Hematopoietic multipotent progenitor cell treated with erythropoietin and hydrocortisone succinate and interleukin-3 and kit ligand, for 15 days (in vitro differentiated cells): ENCODE data around the gene RRAD.

Experiments
- DNase-seq: peaks from one replicate; pipeline ENCODE4 v3.0.0-alpha.2; 2015; ENCODE audit warnings: low spot score

Gene RRAD

DNA sequence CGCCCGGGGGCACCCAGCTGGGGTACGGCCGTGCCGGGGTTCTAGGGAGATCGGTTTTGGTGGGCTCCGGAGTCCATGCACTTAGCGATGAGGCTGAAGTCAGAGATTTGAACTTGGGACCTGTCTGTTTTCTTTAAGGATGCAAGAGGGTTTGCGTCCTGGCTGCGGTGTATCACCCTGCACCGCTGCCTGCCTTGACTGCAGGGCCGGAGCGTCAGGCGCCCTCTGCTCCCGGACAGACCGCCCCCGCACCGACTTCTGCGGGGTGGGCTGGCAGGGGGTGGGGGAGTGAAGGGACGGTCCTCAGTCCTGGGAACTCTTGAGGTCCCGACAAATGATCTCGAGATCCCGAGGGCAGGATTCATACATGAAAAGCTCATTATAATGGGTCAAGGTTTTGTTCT, 44.3 kb downstream of the RRAD start:
- no peak for DNase-seq

DNA sequence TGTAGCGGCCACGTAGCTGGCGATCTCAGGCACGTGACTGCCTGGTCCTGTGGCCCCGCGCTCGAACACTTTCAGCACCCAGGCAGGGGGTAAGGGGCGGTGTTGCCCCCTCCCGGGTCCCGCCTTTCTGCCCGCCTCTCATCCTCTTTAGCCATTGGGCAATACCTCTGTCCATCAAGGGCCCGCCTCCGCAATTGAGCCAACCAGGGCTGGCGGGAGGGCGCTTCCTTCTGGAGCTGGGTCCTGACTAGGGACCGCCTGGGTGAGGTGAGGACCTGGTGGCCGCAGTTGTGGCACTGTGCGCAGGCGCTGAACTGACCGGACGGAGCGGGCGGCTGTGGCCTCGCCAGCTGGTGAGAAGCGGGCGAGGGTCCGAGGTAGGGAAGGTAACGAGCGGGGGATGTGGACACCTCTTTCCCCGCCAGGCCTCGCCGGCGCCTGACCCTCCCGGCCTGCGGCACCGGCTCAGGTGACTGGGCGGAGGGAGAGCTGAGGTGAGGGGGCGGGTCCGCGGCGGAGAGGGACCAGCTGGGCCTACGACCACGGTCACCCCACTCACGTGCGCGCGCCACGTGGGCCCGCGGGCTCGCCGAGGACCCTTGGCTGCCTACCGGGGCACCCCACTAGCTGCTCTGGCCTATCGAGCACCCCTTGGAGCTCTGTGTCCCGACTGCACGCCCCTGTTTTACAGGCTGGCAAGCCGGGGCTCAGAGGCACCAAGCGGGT, 44.9 kb downstream of the RRAD start, which contains the start of gene PDP2:
TSS of gene PDP2 (plus strand) at position 228 of the 726 bp plus-strand sequence. CDS start 3,770 bp downstream, outside the sequence.
- DNase-seq = peak; percentile 83

DNA sequence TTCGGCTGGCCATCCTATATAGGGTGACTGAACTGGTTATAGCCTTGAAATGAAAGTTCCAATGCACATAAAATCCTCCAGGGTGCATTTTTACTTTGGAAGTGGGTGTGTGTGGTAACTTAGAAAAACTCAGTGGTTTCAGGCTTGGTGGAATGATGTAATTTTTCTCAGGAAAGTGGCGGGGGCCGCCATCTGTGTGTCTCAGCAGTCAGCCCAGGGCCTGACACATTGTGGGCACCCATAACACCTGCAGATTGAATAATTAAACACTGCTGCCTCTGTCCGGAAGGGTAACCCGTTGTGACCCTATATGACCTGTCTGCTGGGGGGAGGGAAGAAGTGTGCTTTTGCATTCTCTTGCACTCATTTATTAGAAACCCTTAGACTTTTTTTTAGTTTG, 47.3 kb downstream of the RRAD start:
- no peak for DNase-seq

DNA sequence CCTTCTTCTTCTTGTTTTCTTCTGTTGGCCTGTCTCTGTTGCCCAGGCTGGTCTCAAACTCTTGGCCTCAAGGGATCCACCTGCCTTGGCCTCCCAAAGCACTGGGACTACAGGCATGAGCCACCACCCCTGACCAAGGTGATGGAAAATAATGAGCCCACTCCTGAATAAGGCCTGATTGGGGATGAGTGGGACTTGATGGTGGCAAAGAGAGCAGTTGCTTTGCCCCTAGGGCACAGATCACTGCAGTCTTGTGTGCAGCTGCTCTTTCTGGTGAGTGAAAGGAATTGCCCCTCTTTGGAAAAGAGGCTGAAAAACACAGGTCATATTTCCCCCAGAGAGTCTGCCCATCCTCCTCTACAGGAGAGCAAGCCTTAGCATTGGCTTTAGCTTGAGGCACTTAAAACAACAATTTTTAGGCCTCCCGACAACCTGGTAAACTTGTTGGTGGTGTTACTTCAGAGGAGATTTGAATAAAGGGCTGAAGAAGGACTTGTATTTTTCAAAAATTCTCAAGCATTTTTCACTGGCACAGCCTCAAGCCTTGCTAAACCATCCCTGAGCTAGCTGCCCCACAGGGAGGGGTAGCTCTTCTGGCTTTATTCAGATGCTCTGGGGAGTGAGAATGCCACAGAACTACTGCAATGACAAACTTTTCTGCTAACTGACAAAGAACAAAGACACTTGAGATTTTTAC, 51.1 kb downstream of the RRAD start:
- DNase-seq = no peak

DNA sequence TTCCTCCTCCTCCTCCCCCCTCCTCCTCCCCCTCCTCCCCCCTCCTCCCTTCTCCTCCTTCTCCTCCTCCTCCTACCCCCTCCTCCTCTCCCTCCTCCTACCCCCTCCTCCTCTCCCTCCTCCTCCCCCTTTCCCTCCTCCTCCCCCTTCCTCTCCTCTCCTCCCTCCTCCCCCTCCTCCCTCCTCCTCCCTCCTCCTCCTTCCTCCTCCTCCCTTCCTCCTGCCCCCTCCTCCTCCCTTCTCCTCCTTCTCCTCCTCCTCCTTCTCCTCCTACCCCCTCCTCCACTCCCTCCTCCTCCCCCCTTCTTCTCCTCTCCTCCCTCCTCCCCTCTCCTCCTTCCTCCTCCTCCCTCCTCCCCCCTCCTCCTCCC, 51.7 kb downstream of the RRAD start:
- DNase-seq = no peak

DNA sequence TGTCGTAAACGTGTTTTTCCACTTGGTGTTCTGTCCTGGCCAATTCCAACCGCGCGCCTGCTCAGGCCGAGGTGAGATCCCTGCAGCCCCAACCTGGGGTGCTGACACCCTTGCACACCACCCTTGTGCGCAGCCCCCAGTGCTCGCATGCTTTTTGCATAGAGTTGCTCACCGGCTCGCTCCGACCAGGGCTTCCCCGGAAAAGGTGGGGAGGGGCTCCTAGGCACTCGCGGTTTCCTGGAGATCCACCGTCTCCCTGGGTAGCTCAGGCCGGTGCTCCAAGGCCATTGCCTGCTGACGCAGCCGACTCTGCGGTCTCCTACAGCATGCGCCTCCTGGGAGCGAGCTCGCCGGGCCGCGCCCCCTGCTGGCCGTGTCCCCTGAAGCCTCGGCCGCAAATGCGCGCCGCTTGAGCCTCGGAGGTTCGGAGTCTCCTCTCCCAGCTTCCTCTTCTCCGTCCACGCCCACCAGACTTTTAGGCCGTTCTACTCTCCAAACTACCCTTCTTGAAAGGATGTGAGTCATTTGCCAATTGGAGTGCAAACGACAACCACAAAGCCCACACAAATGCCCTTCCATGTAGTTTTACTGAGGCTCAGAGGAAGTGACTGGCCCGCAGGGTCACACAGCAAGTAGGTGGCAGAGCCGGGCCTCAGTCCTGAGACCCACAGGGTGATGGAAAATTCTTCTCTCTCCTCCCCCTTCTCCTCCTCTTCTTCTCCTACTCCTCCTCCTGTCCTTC, 52.2 kb downstream of the RRAD start:
- DNase-seq = peak; percentile 77

DNA sequence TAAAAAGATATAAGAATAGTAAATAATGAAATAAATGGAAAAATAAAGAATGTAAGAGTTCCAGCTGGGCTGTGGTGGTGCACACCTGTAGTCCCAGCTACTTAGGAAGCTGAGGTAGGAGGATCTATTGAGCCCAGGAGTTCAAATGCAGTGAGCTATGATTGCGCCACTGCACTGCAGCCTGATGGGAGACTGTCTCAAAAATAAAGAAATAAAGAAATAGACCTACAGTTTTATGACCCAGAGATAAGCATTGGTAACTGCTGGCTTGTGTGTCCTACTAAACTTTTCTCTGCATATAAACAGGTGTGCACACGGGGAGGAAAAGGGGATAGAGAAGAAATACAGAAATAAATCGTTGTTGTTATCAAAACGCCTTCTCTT, 52.8 kb downstream of the RRAD start:
- no peak for DNase-seq

DNA sequence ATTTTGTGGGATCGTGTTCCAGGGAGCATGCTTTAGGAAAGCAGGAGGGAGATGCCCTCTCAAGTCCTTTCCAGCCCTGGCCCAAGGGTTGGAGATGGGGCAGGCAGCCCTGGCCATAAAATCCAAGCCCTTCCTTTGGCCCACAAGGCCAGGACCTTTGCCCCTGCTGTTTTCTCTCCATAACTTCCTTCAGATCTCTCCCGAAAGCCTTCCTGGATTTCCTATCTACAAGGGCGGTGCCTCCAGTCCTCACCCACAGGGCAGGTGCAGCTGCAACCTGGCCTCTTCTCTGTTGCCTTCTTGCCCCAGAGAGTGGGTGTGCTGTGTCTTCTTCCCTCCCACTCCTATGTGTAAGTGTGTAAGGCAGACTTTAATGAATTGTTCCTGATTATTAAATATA, 53.5 kb downstream of the RRAD start:
- no peak for DNase-seq
